Large intestine (tissue), 3 donors: ENCODE results near the gene DCUN1D4. TPM values are rescaled to one million over a fixed set of nuclear protein-coding genes. Genes with fewer than 3 reads are reported as not detected.
A peak's percentile ranks its signal among the peaks of the same experiment; 100 is the strongest.

Experiments
- DNase-seq, 2 donors: peaks; one replicate each; pipeline versions ENCODE4 v3.0.0 to v3.0.0-alpha.2; 2013
- H3K27ac ChIP-seq: one replicate; pipeline ENCODE4 v1.5.1; 2013; ENCODE audit warnings: low read length
- H3K27me3 ChIP-seq: 2 replicates; pipeline ENCODE4 v1.6.1; 2013; ENCODE audit warnings: low read length; ENCODE audit not compliant: control insufficient read depth, insufficient read depth
- H3K36me3 ChIP-seq: 2 replicates; pipeline ENCODE4 v1.6.1; 2013; ENCODE audit warnings: low read length; ENCODE audit not compliant: control insufficient read depth, insufficient read depth
- H3K4me1 ChIP-seq: one replicate; pipeline ENCODE4 v1.6.1; 2013; ENCODE audit warnings: low read length; ENCODE audit not compliant: control insufficient read depth, insufficient read depth
- H3K4me3 ChIP-seq: one replicate; pipeline ENCODE4 v1.5.1; 2013; ENCODE audit warnings: low read length
- H3K9me3 ChIP-seq: one replicate; pipeline ENCODE4 v1.6.1; 2013; ENCODE audit warnings: mild to moderate bottlenecking, low read depth, low read length, moderate library complexity; ENCODE audit not compliant: control insufficient read depth
- WGBS: methylation state at CpG from one replicate; pipeline ENCODE4 v1.1.5; 2013; ENCODE audit warnings: low lambda C conversion rate; ENCODE audit not compliant: insufficient coverage; 5-methylcytosine and 5-hydroxymethylcytosine counted together
- polyA plus RNA-seq: library from polyadenylated mRNA; unstranded; fragments of 120-200 nt; gene quantifications from one replicate; pipeline ENCODE4 v1.2.1, GENCODE V29; 2013

Gene DCUN1D4
- polyA plus RNA-seq, 1 donor = 44.1 TPM

DNA sequence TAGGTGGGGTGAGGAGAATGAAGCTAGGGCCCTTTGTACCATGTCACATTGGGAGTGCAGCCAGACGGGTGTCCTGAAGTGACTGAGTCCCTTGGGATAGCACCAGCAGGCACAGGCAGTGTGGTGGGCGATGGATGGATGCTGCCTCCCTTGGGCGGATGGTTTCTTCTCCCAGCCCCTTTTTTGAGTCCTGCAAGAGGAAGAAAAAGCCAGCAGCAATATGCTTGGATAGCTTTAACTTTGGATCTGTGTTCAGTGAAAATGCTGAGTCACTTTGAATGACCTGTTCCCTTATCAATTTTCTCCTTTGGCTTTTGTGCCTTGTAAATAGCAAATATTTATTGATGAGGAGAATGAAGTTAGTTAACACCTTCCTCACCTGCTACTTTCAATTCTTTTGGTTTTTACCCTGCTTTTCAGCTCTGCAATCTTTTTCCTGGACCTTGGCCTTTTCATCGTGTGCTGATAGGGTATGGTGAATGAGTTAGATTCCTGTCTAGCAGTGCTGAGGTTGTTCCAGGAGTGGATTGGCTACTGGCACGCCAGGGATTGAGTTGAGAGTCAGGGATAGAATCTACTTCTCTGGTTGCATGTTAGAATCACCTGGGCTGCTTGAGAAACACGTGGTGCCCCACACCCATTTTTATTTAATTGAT is 10.2 kb downstream of the DCUN1D4 start:
- peak; percentile 65 to 79 for DNase-seq
- Histone ChIP-seq H3K4me1 (peaks cover 27% of the 10 kb centered on the region), H3K4me3 (no peak overlapping the region), H3K9me3 (no peaks in the 10 kb centered on the region), H3K36me3 (peaks cover 2% of the 10 kb centered on the region), H3K27me3 (no peaks in the 10 kb centered on the region), H3K27ac (peak overlapping the region; percentile 64)
- no CpG with 5 or more reads among the region's 6 CpGs for WGBS

DNA sequence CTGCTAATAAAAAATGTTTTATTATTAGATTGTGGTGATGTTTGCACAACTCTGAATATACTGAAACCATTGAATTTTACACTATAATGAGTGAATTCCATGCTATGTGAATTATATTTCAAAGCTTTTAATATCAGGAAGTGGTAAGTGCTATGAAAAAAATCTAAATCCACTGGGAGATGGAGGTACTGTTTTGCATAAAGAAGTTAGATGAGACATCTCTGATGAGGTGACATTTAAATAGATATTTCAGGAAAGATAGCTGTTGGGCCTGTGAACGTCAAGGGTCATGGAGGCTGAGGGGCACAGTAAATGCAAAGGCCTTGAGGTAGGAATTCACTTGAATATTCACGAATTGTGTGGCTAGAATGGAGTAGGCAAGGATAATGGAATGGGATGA is 12.3 kb downstream of the DCUN1D4 start:
- H3K4me1 ChIP-seq = peaks cover 38% of the 10 kb centered on the region
- H3K4me3 ChIP-seq = no peak overlapping the region
- WGBS = 100% methylated on average over 1 of the region's 2 CpGs
- H3K27ac ChIP-seq = no peak overlapping the region
- peaks cover 2% of the 10 kb centered on the region for H3K36me3 ChIP-seq
- H3K9me3 ChIP-seq = no peaks in the 10 kb centered on the region
- DNase-seq = no peak
- H3K27me3 ChIP-seq = no peaks in the 10 kb centered on the region

DNA sequence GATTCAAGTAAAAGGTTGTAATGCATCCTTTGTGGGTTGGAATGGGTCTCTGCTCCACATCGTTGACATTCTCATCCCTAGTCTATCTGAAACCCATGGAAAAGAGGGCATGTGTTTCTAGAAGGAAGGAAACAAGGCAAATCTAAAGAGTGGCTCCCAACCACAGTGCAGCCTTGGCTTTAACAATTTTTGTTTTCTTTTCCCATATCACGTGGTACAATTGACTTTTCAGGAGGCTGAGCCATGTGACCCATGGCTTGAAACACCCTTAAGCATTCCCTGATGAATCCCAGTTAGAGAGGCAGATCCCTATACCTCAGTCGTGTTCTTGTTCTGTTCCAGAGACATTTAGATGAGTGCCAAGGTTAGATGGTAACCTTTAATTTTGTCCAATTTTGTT is 12.8 kb downstream of the DCUN1D4 start:
- no peak for DNase-seq
- Histone ChIP-seq H3K27ac (no peak overlapping the region), H3K27me3 (no peaks in the 10 kb centered on the region), H3K4me1 (peaks cover 38% of the 10 kb centered on the region), H3K9me3 (no peaks in the 10 kb centered on the region), H3K4me3 (no peak overlapping the region), H3K36me3 (peaks cover 6% of the 10 kb centered on the region)
- 67% methylated on average over 1 of the region's 3 CpGs for WGBS

DNA sequence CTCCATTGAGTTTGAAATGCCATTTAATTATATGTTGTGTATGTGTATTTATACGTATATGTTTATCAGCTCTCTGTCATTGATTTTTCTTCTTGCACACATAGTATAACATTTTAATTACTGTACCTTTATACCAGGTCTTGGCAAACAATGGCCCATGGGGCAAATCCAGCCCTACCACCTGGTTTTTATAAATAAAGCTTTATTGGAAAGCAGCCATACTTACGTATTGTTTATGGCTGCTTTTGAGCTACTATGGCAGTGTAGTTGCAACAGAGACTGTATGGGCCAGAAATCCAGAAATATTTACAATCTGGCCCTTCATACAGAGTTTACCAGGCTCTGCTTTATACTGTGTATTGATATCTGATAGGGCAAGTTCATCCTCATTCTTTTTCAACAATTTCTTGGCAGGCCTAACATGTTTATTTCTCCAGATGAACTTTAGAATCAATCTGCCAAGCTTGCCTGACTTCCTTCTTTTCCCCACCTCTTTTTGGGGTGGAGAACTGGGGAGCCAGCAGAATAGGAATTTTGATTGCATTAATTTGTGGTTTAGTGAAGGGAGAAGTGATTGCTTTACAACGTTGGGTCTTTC is 15.8 kb downstream of the DCUN1D4 start:
- Histone ChIP-seq H3K4me1 (peaks cover 20% of the 10 kb centered on the region), H3K27me3 (no peaks in the 10 kb centered on the region), H3K4me3 (no peak overlapping the region), H3K9me3 (no peaks in the 10 kb centered on the region), H3K27ac (peak overlapping the region; percentile 28), H3K36me3 (peaks cover 8% of the 10 kb centered on the region)
- 80% methylated on average over 1 of the region's 3 CpGs for WGBS
- peak in 1 of 2 donors; percentile 61 for DNase-seq

DNA sequence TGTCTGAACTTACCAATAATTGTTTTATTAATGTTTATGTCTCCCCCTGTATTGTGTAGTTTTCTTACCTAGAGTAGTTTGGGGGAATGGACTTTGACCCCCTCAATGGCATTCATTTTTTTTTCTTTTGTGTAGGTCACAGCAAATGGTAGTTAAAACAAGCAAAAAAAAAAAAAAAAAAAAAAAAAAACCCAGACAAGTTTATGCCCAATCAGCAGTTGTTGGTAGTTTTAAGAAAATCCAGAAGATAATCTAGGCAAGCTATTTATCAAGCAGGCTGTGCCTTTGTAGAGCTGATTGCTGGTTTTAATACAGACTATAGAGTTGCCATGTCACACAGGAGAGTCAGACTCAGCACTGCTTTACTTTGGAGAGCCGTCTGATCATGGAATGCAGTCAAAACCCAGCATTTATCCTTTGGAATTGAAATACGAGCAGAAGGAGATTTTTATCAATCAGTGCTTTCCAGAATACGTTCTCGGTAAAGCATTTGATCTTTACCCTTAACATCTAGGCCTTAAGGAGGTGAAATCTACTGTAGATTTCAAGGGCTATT is 16.6 kb downstream of the DCUN1D4 start:
- H3K4me1 ChIP-seq = peaks cover 14% of the 10 kb centered on the region
- DNase-seq = peak in 1 of 2 donors; percentile 42
- peak overlapping the region; percentile 54 for H3K27ac ChIP-seq
- no peaks in the 10 kb centered on the region for H3K9me3 ChIP-seq
- H3K4me3 ChIP-seq = no peak overlapping the region
- H3K27me3 ChIP-seq = no peaks in the 10 kb centered on the region
- peaks cover 14% of the 10 kb centered on the region for H3K36me3 ChIP-seq
- WGBS = 17% methylated on average over 2 of the region's 4 CpGs

DNA sequence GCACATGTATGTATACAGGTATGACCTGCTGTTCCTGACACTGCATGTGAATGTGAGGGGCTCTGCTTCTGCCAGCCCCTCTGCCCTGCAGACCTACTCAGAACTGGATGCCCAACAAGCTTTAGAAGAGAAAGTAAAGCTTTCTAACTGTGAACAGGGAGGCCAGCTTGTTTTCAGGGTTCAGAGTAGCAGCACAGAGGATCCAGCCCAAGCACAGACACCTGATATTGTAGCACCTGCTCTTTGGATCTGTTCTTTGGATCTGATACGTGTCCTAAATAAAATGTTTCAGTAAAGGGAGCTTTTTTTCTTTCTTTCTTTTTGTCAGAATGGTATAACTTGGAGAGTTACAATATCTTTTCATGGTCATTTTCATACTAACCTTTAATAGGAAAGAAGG is 19.2 kb downstream of the DCUN1D4 start:
- no peak overlapping the region for H3K4me3 ChIP-seq
- no CpG with 5 or more reads among the region's 1 CpG for WGBS
- H3K36me3 ChIP-seq = peaks cover 35% of the 10 kb centered on the region
- H3K9me3 ChIP-seq = no peaks in the 10 kb centered on the region
- H3K4me1 ChIP-seq = peaks cover 13% of the 10 kb centered on the region
- no peak overlapping the region for H3K27ac ChIP-seq
- DNase-seq = no peak
- no peaks in the 10 kb centered on the region for H3K27me3 ChIP-seq

DNA sequence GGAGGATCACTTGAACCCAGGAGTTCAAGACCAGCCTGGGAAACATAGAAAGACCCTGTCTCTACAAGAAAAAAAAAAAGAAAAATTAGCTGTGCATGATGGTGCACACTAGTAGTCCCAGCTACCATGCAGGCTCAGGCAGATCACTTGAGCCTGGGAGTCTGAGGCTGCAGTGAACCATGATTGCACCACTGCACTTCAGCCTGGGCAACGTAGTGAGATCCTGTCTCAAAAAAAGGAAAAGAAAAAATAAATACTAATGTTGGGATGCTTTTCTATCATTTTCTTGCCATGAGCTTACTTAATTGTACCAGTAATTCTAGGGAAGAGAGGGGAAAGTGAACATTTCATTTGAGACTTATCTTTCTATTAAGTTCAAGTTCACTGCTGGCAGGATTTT is 19.8 kb downstream of the DCUN1D4 start:
- 80% methylated on average over 1 of the region's 1 CpG for WGBS
- peaks cover 39% of the 10 kb centered on the region for H3K36me3 ChIP-seq

DNA sequence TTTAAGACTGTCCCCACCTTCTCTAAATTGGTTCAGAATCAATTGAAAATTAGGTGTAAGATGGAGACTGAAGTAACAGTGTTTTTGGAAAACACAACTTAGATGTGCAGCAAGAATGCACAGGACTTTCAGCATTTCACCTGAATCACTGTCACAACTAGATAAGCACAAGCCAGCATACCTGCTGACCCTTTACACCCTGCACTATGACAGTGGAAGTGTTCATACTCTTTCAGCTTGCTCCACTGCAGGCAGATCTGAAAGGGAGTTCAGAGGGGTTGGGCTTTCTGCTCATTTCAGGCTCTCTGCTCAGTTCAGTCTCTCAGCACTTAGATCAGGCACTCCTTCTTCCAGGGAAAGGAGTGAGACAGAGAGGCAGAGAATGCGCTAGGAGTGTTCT is 22.8 kb downstream of the DCUN1D4 start:
- Histone ChIP-seq H3K36me3 (peaks cover 43% of the 10 kb centered on the region), H3K27me3 (no peaks in the 10 kb centered on the region), H3K27ac (no peak overlapping the region), H3K4me1 (no peaks in the 10 kb centered on the region), H3K4me3 (no peak overlapping the region), H3K9me3 (no peaks in the 10 kb centered on the region)
- DNase-seq = no peak
- no CpG with 5 or more reads among the region's 1 CpG for WGBS

More for the DNA sequence above, 19.8 kb downstream of the DCUN1D4 start:
- no peak overlapping the region for H3K27ac ChIP-seq
- peaks cover 13% of the 10 kb centered on the region for H3K4me1 ChIP-seq
- H3K9me3 ChIP-seq = no peaks in the 10 kb centered on the region
- H3K27me3 ChIP-seq = no peaks in the 10 kb centered on the region
- DNase-seq = no peak
- H3K4me3 ChIP-seq = no peak overlapping the region

DNA sequence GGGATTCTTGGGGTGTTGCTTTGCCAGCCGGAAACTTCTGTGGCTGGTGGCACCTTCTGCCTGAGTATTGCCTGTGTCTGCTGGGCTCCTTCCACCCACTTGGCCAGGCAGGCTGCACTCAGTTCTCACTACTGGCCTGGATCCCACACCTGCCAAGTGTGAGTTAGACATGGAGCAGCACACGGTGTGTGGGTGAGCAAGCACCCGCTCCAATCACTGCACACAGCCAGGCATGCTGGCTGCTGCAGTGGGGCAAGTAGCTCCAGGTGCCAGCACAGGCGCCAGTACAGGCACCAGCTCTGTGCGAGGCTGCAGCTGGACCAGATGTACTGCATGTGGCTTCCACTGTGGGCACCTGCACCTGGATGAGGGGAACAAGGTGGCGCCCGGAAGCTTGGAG is 23.9 kb downstream of the DCUN1D4 start:
- H3K27me3 ChIP-seq = no peaks in the 10 kb centered on the region
- no peak overlapping the region for H3K4me3 ChIP-seq
- no peaks in the 10 kb centered on the region for H3K9me3 ChIP-seq
- H3K36me3 ChIP-seq = peaks cover 49% of the 10 kb centered on the region
- DNase-seq = no peak
- no peak overlapping the region for H3K27ac ChIP-seq
- no peaks in the 10 kb centered on the region for H3K4me1 ChIP-seq
- no CpG with 5 or more reads among the region's 7 CpGs for WGBS

DNA sequence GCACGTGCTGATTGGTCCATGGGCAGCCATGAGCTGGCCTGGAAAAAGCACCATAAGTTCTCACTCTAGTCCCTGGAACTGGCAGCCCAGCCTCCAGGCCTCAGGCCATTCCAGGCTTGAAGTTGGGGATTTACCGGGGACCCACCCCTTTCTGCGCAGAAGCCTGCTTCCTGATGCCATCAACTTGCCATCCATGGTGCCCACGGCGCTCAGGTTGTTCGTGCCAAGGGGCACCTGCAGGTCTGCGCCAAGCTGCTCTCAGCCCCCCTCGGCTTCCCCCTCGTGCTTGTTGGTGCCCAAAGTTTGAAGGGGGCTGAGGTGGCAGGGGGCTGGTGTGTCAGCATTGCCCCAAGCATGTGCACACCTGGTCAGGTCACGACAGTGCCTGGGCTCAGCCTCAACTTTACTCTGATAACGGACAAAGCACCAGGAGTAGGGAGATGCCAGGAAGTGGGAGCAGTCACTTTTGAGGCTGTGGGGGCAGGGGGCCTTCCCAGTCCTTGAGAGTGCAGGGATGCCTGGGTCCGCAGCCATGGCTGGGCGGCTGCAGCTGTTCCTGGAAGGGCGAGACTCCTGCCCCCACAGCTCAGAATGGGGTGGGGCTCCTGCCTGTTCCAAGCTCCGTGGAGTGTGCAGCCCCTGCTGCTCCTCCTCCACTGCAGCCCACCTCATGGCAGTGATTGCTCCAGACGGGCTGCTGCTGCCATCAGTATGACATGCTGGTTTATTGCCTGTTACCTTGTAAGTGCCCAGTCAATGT is 24.9 kb downstream of the DCUN1D4 start:
- Histone ChIP-seq H3K27ac (no peak overlapping the region), H3K27me3 (no peaks in the 10 kb centered on the region), H3K36me3 (peaks cover 59% of the 10 kb centered on the region), H3K9me3 (no peaks in the 10 kb centered on the region), H3K4me1 (no peaks in the 10 kb centered on the region), H3K4me3 (no peak overlapping the region)
- no peak for DNase-seq
- no CpG with 5 or more reads among the region's 16 CpGs for WGBS
